HG02870 (cell line): ENCODE measurements around the gene RRP36.
A peak's percentile ranks its signal among the peaks of the same experiment; 100 is the strongest.
"Not testable (repeated sequence)": the region's sequence is repeated elsewhere in the genome, so short reads cannot be mapped to it uniquely, and the experiment has no call there.

Source experiments
- ATAC-seq: cut with Tn5 transposase; IDR thresholded peaks from one replicate; pipeline ENCODE4 v1.9.1; 2021; ENCODE audit warnings: mild to moderate bottlenecking, moderate library complexity; ENCODE audit not compliant: unreplicated experiment

RRP36 gene, protein sequence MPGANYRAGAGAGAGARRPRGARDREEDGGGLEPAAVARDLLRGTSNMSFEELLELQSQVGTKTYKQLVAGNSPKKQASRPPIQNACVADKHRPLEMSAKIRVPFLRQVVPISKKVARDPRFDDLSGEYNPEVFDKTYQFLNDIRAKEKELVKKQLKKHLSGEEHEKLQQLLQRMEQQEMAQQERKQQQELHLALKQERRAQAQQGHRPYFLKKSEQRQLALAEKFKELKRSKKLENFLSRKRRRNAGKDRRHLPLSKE

DNA sequence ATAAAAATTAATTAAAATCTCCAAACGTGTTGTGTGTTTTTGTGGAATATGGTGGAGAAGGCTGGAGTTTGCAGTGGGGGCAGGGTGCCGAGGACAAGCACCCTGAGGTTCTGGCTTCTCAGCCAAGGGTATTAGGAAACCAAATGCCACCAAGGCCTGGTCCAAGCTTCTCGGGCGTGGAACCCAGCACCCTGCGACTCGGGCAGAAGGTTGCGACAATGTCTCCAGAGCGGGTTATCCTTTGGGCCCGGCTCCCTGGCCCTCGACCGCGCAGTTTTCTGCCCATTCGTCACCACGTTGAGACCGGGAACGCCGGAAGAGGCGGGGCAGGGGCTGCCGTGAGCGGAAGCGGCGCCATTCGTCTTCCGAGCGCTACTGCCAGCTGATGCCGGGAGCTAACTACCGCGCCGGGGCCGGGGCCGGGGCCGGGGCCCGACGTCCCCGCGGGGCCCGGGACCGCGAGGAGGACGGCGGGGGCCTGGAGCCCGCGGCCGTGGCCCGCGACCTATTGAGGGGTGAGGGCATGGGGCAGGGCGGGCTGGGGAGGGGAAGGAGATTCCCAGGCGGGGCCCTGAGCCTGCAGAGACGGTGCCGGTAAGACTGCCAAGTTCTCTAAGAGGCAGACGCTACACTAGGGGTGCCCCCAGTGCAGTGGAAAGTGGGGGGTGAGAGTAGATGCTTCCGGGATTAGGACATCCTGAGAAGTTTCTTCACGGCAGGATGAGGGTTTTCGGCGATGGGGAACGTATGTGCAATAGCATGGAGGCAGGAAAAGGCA, at the start of gene RRP36:
Gene RRP36, plus strand, starts transcription at position 354 of the 778 bp plus-strand sequence. Its CDS starts 32 bp downstream, at position 386.
- peak; percentile 71 for ATAC-seq

DNA sequence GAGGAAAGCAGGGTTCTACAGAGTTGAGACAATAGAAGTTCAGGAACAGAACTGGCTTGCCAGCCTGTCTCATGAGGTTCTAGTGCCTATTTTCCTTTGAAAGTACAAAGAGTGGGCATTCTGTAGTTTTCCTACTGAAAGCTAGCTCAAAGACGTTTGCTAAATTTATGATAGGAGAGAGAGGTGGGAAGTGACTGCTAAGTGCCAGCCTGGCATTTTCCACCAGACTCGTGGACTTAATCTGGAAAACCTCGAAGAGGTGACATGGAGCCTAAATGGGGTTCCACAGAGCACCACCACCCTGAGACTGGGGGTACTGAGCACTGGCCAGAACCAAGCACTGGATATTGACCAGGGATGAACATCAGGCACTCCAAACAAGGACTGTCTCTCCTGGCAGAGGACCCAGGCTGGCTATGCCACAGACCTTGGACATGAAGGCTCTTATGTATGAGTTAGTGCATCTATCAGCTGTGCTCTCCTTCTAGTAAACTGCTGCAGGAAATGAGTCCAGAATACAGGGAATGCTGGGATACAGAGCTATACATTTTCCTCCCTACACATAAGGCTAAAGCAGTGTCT, 49.6 kb upstream of the RRP36 start:
- no peak for ATAC-seq

DNA sequence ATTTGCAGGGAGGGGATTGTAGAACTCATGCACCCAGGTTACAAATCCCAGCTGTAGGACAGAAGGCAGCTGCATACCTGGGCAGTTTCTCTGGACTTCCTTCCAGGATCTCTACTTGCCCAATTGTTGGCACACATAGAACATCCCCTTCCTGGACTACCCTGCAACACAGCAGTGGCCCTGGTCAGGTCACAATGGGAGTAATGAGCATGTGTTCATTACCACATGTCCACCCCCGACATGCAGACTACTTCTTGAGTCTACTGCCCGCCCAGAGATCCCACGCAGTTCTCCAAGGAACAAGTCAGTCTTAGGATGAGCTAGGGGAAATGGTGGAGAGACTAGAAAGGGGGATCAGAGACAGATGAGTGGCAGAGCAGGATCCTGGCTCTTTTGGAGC, 47.5 kb upstream of the RRP36 start:
- ATAC-seq: no peak

DNA sequence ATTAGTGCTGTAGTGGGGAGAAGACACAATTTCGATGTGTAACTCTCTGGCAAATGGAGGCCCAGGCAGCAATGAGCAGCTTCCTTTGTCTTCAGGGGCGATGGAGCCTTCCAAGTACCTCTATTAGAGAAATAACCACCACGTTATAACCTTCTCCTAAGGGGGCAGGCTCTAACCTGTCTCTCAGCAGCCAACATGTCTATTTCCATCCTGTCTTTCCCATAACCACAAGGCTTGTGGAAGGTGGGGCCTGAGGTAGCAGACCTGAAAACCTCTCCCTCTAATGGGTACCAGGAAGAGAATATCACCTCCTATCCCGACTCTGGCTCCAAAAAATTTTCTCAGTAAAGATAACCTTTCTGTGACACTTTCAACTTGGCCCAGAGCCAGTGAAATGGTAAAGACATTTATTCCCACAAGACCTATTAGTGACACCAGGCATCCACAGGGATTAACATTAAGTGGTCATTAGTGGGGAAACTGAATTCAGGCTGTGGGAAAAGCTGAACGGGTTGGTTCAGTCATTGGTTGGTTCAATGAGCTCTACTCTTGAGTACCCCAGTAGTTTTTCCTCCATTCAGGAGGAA, 46.4 kb upstream of the RRP36 start:
- no peak for ATAC-seq

DNA sequence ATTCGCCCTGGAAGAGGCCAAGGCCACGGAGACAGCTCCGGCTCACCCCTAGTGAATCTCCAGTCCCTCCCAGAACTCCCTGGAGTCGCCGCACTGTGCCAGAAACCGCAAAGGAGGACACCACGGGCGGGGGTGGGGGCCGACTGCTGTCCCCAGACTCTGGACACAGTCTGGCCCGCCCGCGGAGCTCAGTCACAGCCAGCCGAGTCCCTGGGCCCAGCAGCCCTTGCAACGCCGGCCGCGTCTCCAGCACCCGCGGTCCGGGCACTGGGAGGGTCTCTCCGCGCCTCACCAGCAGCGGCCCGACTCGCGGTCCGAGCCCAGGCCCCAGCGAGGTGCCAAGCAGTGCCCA, 43.0 kb upstream of the RRP36 start:
- ATAC-seq: peak; percentile 24

DNA sequence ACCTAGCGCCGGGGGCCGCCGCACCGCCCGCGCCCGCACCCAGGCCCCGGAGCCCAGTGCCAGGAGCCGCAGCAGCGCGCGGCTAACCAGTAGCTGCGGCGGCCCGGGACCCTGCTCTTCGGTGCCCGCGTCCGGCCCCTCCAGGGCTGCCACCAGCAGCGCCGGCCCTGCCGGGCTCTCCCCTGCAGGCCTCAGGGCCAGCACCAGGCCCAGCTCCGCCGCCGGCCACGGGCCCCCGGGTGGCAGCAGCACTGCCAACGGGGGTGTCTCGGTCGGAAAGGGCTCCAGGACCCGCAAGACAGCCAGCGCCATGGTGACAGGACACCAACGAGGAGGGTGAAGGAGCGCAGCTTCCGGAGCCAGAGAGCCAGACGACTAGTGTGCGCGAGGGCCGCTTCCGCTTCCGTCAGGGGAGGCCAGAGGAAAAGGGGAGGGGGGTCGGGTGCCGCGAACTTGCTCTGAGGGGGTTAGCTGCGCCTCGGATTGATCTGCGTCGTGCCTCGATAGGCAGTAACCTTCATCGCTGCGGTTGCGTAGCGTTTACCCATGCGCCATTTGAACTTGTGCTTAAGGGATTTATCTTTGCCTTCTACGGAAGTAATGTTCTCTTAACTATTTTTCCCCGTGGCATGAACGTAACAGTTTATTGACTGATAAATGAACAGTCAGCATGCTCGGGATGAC, 42.4 kb upstream of the RRP36 start, which contains the start of gene PEX6:
Gene PEX6, minus strand, starts transcription at position 343 of the 684 bp plus-strand sequence. Its CDS starts 31 bp downstream, at position 312.
- ATAC-seq: peak; percentile 76

DNA sequence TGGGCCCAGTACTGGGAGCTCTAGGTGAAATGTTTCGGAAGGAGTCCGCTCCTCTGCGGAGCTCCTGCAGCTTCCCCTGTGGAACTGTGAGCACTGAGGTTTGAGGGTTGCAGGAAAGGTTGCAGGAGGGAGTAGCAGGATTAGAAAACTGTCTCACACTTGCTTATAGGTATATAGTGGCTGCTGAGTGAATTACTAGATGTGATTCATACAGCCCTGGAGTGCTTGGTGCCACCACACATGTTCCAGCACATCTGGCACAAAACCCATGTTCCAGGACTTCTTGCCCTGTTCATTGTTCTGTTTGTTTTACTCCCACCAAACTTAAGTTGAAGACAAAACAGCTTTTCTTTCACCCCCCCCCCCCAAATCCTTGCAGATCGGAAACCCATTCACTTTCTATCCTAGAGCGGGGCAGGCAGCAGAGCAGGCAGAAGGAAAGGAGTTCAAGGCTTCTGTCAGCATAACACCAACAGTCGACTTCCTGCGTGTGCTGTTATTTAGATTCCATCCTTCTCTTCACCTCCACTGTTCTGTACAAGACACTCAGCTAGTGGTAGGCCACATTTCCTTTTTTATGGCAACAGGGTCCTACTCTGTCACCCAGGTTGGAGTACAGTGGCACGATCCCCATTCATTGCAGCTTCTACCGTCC, 41.8 kb upstream of the RRP36 start:
- no peak for ATAC-seq

DNA sequence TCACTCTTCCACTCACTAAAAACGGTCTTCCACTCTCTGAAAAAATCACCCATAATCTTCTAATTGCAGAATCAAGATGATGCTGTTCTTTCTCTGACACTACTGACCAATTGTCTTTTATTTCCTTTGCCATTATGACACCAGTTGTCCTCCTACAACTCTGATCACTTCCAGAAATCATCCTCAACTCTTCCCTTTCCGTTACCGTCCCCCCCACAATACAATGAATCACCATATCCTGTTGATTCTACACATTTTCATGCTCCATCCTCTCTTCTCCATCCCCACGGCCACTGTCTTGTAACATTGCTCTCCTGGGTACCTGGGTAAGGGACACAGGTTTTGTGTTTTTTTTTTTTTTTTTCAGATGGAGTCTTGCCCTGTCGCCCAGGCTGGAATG, 39.6 kb upstream of the RRP36 start:
- ATAC-seq: no peak

DNA sequence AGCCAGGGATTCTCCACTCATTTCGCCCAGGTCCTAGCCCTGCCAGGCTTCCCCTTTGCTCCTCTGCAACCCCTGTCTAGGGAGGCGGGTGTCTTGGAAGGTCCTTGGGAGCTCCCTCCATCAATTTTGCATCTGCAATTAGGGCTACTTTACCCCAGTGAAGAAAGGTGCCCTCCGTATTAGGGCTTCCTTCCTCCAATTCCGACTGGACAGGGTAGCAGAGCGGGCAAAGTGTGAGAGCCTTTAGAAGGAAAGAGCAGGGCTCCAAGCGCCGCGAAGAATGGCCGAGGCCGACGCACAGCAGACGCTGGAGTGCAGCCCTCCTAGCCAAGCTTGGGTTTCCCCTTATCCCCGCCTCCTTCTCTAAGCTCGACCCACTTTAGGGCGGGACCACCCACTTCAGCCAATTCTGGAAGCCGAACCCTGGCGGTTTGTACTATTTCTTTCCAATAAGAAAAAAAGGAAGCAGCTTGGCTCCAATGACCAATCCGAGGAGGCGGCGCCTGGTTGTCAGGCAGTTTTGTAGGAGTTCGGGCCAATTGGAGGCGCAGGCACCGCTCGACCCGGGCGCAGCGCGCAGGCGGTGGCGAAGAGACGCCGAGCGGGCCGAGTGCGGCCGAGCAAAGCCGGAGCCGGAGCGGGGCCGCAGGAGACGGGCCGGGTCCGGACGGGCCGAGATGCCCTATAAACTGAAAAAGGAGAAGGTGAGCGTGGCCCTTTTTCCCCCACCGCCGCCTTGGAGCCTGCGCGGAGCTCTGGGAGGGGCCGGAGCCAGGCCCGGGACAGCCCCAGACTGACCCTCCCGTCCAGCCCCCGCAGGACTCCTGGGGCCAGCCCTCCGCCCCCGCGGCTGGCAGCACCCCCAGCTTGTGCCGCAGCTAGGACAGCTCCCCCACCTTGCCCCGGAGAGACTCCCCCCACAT, 37.2 kb upstream of the RRP36 start, which contains the start of gene PPP2R5D:
Gene PPP2R5D, plus strand, starts transcription at position 570 of the 923 bp plus-strand sequence. Its CDS starts 108 bp downstream, at position 678.
- peak; percentile 88 for ATAC-seq

DNA sequence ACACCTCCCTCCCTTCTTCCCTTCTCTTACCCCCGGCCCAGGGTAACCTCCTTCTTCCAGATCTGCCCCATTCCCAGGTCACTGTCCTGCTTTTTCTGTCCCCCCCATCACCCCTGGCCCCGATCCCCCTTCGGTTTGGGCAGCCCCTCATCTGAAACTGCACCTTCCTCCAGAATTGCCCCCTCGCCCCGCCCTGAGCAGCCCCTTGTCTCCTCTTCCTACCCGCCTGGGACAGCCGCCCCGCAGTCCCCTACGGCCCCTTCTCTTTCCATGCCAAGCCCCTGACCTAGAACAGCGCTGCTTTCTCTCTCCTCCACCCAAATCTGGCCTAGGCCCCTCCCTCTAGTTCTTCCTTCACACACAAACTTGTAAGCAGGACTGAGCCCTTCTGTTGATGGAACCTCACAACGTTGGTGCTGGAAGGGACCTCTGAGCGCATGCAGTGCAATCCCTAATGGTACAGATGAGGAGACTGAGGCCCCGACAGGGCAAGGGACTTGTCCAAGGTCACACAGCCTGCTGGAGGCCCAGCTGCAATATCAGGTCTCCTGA, 36.4 kb upstream of the RRP36 start:
- no peak for ATAC-seq

DNA sequence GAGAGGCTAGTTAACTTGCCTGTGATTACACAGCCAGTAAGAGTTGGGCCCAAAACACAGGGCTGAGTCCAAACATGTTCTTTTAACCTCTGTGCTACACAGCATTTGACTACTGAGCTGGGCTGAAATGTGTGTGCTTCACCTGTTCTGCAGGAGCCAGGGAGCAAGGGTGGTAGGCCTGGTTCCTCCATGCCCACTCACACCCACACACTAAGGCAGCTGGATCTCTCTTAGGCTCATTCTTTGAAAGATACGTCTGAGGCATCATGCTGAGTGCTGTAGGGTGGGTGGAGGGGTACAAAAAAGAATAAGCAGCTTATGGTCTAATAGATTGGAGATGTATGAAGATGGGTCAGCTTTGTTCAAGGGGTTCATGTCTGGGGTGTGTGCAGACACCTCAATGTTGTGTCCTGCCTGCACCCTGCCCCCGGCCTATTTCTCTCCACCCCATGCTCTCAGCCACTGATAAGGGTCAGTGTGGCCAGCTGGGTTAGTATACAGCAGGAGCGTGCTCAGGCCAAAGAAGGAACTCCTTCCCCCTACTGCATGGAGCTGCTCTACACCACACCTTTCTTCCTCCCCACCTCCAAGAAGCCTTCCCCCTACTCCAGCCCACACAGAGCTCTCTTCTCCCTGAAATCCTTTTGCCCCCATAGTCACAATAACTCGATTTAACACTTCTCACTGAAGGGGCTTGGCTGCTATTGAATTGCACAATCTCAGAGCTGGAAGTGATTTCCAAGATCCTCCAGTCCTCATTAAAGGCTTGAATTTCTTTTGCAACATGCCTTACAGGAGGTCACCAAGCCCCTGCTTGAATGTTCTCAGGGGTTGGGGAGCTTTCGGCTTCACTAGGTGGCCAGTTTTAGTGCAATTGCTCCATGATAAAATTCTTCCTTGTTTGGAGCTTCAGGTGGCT, 33.6 kb upstream of the RRP36 start:
- ATAC-seq: no peak

DNA sequence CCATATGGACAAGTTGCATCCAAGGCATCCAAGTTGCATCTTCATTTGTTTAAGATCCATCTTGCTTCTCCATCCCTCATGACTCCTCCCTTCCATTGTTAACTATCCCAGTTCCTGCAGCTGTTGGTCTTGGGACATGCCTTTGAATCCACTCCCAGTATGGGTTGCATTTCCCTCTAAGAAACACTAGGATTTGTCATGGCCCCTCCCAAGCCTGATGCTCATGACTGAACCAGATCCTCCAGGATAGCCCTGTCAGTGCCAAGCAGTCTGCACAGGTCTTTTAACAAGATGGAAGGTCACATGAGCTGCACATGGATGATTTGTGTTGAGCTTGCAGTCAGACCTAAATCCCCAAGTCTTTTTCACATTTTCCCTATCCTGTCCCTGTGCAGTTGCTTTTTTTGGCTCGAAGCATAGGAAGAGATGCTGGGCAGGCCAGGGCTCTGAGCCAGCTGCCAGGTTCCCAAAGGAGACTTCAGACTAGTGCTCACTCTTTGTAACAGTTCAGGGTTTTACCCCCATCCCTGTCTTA, 32.9 kb upstream of the RRP36 start:
- no peak for ATAC-seq

DNA sequence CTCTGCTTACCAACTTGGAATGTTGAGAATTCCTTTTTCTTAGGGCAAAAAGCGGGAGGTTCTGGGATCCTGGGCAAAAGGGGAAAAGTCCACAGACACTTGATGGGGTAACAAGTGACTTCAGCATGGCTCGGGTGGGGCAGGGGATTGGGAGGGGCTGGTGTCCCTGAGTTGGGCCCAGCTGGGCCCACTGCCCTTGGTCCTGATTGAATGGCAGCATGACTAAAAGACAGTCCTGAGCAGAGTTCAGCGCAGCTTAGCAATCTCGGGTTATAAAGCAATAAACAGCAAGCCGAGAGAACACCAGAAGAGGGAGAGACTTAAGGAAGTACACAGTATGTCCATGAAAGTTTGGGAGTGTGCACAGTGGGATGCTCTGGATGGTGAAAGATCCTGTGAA, 31.5 kb upstream of the RRP36 start:
- ATAC-seq: no peak

DNA sequence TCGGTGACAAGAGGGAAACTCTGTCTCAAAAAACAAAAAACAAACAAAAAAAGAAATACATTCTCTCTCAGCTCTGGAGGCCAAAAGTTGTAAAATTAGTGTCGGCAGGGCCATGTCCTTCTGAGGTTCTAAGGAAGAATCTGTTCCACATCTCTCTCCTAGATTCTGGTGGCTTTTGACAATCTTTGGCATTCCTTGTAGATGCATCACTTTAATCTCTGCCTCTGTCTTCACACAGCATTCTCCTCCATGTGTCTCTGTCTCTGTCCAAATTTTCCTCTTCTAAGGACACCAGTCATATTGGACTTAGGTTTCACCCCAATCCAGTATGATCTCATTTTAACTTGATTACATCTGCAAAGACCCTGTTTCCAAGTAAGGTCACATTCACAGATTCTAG, 28.0 kb upstream of the RRP36 start:
- no peak for ATAC-seq

DNA sequence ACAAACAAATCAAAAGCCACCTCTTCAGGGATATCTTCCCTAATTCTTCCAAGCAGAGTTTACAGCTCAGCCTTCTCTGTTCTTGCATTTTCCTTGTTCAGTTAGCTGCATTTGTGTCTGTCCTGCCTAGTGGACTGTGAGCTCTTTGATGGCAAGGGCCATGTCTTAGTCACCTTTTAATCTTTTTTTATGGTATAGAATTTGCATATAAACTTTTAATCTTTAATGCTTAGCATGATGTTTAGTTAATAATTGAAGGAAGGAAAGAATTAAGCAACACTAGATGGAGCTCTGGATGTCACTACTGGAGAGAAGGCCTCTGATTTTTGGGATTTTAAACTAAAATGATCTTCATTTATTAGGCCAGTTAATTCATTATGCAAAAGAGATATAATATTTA, 24.9 kb upstream of the RRP36 start:
- no peak for ATAC-seq

DNA sequence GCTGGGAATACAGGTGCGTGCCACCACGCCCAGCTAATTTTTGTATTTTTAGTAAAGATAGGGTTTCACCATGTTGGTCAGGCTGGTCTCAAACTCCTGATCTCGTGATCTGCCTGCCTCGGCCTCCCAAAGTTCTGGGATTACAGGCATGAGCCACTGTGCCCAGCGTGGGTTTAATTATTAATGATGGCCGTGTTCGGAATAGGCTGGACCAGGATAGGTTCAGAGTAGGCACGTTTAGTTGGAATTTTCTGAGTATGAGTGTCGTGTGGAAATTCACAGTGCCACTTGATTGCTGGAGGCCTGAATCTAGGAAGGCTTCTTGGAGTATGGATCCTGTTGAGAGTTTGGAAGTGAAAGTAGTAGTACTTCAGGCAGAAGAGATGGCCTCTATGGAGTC, 23.2 kb upstream of the RRP36 start:
- not testable (repeated sequence) for ATAC-seq

DNA sequence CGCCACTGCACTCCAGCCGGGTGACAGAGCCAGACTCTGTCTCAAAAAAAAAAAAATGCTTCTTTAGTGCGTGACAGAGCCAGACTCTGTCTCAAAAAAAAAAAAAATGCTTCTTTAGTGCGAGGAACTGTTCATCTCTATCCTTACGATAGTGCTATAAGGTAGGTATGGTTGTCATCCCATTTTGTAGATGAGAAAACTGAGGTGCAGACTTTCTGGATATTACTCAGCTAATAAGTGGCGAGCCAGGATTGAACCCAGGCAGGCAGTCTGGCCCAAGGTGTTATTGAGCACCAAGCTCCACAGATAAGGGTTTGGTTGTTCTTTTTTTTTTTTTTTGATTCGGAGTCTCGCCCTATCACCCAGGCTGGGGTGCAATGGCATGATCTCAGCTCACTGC, 19.6 kb upstream of the RRP36 start:
- no peak for ATAC-seq

DNA sequence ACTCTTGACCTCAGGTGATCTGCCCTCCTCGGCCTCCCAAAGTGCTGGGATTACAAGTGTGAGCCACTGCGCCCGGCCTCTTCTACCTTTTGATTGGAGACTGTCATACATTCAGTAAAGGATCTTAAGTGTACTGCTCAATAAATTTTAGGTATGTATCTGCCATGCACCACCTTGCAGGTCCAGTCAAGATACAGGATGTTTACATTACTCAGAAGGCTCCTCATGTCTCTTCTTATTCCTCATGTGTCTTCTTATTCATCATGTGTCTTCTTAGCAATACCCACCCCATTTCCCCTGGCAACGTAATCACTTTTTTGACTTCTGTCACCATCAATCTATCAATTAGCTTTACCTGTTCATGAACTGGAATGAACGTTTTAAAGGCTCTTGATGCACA, 15.6 kb upstream of the RRP36 start:
- ATAC-seq: no peak
